NCI-H2171 (cell line): Measurements from ENCODE around the gene BLVRB.

ENCODE experiments used
- DNase-seq: peaks from one replicate; lab custom pipeline; 2025; lab: John Stamatoyannopoulos, UW

The BLVRB gene

DNA sequence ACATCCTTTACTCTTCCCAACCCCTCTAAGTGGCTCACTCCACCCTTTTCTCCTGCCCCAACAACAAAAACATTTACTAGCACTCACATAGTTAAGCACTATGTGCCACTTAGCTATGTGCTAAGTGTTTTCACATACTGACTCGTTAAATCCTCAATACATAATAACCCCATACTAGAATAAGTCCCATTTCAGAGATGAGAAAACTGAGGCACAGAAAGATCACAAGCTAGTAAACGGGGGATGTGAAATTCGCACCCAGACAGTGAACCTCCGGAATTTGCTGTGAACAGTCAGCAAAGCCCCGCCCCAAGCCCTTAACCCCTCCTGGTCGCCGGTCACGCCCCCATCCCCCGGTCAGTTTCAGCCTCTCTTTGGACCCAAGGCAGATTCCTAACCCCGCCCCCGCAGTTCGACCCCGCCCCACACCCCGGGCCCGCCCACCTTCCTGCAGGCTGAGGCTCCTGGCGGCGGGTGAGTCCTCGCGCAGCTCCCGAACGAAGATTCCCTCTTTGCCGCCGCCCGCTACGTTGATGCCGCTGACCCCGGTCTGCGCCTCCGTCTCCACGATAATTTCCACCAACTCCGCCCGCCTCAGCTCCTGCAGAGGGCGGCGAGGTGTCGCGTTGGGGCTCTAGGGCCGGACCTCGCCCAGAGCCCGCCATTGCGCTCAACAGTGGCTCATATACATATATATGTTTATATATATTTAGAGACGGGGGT, 62.1 kb downstream of the BLVRB start:
- DNase-seq = peak; percentile 25

DNA sequence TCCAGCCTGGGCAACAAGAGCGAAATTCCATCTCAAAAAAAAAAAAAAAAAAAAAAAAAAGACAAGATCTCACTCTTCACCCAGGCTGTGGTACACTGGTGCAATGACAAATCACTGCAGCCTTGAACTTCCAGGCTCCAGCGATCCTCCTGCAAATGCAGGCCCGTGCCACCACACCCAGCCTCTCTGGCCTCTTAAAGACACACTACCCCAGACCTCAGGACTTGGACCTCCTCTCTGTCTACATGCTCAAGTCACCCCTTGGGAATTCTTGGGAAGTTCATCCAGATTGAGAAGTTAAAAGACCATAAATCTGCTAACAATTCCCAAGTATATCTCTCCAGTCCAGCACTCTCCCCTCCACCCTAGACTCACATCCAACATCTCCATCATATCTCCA, 65.0 kb downstream of the BLVRB start:
- no peak for DNase-seq

DNA sequence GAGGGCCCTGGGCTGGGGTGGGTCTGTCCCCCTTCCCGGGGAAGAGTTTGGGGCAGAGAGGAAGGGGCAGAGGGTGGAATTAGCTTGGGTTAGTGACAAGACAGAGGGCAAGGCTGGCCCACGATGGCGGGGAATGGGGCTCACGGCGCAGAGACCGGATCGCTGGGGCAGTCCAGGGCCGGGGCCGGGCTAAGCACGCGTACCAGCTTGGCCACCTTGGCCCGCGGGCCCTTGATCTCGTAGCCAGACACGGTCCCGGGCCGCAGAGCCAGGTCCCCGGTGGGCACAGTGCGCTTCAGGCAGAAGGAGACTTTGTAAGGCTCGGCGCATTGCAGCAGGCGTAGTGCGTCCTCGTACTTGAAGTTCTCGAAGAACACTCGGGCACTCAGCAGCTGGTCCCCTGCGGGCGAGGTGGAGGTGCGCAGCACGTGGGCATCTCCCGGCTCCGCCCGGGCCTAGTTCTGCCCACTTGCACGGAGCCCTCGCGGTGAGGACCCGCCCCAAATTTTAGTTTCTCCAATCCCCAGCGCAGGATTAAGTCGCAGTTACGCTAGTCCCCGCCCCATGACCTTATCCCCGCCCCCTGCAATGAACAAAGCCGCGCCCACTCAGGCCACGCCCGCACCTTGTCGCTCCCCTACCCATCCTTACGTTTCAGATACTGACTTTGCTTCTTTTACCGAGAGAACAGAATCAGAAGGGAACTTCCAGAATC, 67.0 kb downstream of the BLVRB start:
- DNase-seq = no peak
